ENCODE data around the gene ANO7.

The ANO7 gene

GRCh38 chr2:241213567-241213966 is 25.1 kb downstream of the ANO7 start:
- no peak for DNase-seq

- DNase-seq = no peak
These were observed 25.7 kb downstream of the ANO7 start for GRCh38 chr2:241214209-241214608.

- no peak for DNase-seq
These were observed 26.3 kb downstream of the ANO7 start for GRCh38 chr2:241214766-241215165.

- DNase-seq = no peak
These were observed 26.9 kb downstream of the ANO7 start for GRCh38 chr2:241215421-241215820.

- DNase-seq = peak; percentile 91
These were observed 27.8 kb downstream of the ANO7 start for GRCh38 chr2:241216211-241216761.

GRCh38 chr2:241217320-241218031 is 29.0 kb downstream of the ANO7 start:
- peak; percentile 90 for DNase-seq

GRCh38 chr2:241218131-241219029 is 29.9 kb downstream of the ANO7 start:
- DNase-seq = peak; percentile 77

GRCh38 chr2:241219030-241219382 is 30.5 kb downstream of the ANO7 start:
- DNase-seq = no peak

- no peak for DNase-seq
These were observed 31.4 kb downstream of the ANO7 start for GRCh38 chr2:241219856-241220356.

- DNase-seq = no peak
These were observed 34.9 kb downstream of the ANO7 start for GRCh38 chr2:241223211-241224017.

GRCh38 chr2:241224018-241224850 is 35.8 kb downstream of the ANO7 start:
- DNase-seq = peak; percentile 82

GRCh38 chr2:241224851-241225438 is 36.5 kb downstream of the ANO7 start:
- no peak for DNase-seq

GRCh38 chr2:241225545-241225944 is 37.1 kb downstream of the ANO7 start:
- no peak for DNase-seq

GRCh38 chr2:241225983-241226382 is 37.5 kb downstream of the ANO7 start:
- DNase-seq = no peak

- DNase-seq = no peak
These were observed 38.5 kb downstream of the ANO7 start for GRCh38 chr2:241226723-241227572.

- no peak for DNase-seq
These were observed 39.1 kb downstream of the ANO7 start for GRCh38 chr2:241227594-241227993.

GRCh38 chr2:241228081-241228859 is 39.8 kb downstream of the ANO7 start:
- no peak for DNase-seq

- DNase-seq = no peak
These were observed 40.5 kb downstream of the ANO7 start for GRCh38 chr2:241228860-241229516.
